HG02588 (cell line): Measurements from ENCODE around the gene MED8.
A peak's percentile ranks its signal among the peaks of the same experiment; 100 is the strongest.

Experiments
- ATAC-seq: cut with Tn5 transposase; IDR thresholded peaks from one replicate; pipeline ENCODE4 v1.9.1; 2021; ENCODE audit warnings: mild to moderate bottlenecking, moderate library complexity; ENCODE audit not compliant: unreplicated experiment

MED8 gene

DNA sequence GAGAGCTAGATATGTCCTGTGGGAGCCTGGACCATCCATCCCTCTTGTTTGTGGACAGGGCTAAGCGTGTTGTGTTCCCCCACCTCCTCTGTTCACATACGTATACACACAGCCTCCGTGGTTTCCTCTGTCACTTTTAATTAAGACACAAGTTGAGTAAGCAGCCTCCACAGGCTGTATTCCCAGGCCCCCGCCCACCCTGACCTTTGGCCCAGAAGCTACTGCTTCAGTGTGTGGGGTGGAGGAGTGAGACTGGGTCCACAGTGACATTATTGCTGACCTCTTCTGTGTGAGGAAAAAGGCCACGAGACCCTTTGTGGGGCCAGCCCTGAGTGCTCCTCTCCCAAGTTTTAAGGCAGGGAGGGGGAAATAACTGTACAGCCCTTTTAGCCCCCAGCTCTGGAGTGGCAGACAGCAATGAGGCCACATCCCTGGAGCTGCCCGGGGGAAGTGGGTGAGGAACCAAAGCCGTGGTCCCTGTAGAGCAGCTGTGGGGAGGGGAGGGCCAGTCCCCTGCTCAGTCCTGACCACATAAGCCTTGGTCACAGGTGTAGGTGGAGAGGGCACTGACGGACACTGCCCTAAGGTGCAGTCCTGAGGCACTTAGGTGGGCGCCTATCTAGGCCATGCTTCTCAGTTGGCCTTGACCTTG, 26.2 kb downstream of the MED8 start:
- ATAC-seq = no peak

DNA sequence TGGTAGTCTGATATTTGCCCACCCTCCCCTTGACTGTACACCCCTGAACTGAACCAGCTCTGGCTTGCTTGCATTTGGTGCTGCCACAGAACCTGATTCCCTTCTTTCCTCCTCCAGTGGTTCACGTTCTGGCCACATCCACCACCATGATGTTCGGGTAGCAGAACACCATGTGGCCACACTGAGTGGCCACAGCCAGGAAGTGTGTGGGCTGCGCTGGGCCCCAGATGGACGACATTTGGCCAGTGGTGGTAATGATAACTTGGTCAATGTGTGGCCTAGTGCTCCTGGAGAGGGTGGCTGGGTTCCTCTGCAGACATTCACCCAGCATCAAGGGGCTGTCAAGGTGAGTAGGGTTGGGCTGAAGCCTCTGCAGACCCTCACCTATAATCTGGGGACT, 29.0 kb downstream of the MED8 start:
- no peak for ATAC-seq

DNA sequence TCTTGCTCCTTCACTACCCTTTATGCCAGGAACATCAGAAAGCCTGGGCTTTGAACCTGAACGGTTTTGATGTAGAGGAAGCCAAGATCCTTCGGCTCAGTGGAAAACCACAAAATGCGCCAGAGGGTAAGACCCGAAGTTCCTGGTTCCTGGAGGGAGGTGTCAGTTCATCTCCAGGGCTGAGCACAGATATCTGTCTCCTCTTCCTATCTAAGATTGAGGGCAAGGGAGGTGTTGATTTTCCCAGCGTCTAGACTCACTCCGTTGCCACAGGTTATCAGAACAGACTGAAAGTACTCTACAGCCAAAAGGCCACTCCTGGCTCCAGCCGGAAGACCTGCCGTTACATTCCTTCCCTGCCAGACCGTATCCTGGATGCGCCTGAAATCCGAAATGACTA, 29.9 kb downstream of the MED8 start:
- no peak for ATAC-seq

DNA sequence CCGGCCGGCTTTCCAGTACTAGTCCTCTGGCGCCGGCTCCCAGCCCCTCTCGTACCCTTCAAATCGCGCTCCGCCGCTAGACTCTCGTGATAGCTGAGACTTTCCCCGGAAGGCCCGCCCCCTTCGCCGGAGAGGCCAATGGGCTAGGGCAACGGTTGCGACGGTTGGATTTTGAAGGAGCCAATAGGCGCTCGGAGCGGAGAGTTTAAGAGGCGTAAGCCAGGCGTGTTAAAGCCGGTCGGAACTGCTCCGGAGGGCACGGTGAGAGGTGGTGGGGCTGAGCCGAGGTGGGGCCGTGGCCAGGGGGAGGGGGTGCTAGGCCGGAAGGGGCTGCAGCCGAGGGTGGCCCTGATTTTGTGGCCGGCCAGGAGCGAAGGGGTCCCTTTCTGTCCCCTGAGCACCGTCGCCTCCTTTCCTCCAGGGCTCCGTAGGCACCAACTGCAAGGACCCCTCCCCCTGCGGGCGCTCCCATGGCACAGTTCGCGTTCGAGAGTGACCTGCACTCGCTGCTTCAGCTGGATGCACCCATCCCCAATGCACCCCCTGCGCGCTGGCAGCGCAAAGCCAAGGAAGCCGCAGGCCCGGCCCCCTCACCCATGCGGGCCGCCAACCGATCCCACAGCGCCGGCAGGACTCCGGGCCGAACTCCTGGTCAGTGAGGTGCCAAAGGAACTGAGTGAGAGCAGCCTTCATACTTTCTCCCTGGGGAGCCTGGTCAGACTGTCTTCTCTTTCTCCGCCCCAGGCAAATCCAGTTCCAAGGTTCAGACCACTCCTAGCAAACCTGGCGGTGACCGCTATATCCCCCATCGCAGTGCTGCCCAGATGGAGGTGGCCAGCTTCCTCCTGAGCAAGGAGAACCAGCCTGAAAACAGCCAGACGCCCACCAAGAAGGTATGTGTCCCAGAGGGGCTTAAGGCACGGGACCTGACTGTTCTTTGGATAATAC, 30.6 kb downstream of the MED8 start, which contains the start of gene CDC20:
TSS of gene CDC20 (plus strand) at position 236 of the 948 bp plus-strand sequence. CDS start at position 471, 235 bp downstream.
- peak; percentile 91 for ATAC-seq

DNA sequence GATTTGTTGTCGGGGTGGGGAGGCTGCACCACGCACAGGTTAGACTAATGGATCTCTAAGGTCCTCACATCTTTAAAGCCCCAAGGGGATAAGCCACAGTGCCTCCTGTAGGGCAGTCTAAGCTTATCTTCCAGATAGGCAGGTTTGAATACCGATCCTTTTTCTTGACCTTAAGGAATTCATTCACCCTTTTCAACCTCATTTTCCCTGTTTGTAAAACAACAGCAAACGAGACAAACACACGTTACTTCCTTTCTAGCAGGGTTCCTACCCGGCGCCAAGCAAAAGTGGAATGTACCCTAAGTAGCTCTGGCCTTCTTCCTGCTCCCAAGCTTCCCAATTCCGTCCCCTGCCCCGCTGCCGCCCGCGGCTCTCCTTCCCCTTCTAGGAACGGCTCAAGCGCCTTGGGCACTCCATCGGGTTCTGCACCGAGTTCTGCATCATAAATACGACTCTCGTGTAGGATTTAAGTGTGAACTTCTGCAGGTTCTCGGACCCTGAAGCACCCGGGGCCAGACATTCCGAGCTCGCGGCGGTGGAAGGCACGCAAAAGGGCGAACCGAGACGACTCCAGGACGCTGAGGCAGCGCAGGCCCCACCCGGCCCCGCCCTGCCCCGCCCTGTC, 31.4 kb downstream of the MED8 start:
- peak; percentile 16 for ATAC-seq

DNA sequence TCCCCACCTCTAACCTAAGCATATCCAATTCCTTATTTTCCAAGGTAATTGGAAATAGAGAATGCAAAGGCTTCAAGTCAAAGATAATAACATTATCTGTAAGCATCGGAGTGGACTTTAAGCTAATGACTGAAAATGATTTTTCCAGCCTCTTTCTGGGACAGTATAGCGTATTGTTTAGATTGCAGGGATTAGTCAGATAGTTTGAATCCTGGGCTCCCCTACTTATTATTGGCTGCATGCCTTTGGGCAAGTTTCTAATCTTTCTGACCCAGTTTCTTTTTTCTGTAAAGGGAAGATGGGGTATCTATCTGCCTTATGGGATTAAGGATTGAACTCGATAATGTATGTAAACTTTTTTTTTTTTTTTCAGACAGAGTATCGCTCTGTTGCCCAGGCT, 32.3 kb downstream of the MED8 start:
- no peak for ATAC-seq

DNA sequence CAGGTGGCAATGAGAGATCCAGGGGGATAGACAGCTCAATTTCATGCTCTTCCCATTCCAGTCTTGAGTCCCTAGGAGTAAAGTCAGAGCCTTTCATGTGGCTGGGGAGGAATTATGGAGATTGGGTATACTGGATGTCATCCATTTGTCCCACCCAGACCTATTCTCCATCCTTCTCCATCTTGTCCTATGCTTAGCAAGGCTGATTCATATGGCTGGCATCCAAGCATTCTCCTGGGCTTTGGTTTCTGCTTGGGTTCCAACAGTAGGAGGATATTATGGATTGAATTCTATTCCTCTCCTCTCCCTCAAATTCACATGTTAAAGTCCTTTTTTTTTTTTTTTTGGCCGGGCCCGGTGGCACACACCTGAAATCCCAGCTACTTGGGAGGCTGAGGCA, 34.7 kb downstream of the MED8 start:
- ATAC-seq = no peak

DNA sequence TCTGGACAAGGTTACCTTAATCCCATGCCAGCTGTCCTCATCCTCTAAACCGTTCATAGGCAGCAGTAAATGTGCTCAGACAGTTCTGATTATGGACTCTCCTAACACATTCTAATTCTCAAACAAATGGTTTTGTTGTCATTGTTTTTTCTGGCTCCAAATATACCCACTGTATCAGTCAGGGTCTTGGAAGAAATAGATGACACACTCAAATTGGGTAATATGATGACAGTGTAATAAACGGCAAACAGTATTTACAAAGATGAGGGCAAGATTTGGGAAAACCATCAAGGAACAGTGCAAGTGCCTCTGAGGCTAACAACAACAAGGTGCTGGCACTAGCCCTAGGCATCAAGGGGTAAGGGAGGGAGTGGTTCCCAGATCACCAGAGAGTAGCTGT, 35.1 kb downstream of the MED8 start:
- no peak for ATAC-seq

DNA sequence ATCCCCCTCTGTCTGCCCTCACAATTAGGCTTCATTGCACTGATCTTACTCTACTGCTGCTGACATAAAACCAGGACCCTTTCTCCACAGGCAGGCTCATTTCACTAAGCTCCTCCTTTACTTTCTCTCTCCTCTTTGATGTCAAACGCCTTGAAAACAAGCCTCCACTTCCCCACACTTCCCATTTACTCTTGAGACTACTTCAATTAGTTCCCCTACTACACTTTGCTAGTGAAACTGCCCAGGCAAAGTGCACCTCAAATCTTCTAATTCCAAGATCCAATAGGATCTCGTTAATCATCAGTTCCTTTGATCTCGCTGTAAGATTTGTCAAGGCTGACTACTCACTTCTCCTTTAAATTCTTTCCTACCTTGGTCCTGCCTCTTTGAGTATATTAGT, 36.7 kb downstream of the MED8 start:
- ATAC-seq = no peak

DNA sequence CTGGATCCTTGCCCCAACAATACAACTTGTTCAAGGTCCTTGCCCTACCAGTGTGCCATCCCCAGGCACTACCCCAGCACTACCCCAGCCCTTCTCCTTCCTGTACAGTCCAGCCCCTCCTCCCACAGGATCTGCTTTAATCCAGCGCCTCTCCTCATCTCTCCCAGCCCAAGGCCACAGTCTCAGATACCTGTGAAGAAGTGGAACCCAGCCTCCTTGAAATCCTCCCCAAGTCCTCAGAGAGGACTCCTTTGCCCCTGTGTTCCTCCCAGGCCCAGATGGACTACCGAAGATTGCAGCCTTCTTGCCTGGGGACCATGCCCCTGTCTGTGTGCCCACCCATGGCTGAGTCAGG, 37.3 kb downstream of the MED8 start:
- no peak for ATAC-seq

DNA sequence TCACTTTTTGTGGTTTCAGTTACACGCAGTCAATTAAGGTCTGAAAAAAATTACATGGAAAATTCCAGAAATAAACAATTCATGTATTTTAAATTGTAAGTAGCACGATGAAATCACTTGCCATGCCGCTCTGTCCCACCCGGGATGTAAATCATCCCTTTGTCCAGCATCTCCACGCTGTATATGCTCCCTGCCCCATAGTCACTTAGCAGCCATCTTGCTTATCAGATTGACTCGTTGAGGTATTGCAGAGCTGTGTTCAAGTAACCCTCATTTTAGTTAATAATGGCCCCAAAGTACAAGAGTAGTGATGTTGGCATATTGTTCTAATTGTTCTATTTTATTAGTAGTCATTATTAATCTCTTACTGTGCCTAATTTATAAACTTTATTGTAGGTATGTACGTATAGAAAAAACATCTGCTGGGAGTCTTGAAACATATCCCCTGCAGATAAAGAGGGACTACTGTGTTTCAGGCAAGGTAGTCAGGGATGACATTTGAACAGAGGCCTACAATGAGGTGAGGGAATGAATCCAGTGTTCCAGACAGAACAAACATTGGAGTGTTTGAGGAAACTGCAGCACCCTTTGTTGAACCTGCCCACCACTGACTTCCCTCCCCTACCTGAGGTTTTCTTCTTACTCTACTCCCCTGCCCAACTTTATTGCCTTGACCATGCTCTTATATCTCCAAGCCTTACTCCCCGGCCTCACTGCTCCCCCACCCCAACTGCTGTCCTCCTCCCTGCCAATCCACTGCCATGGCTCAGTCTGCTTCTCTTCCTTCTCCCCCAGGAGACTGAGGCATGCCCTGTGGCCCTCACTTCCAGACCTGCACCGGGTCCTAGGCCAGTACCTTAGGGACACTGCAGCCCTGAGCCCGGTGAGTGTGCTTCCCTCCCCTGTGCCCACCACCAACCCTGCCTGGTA, 37.9 kb downstream of the MED8 start:
- no peak for ATAC-seq

DNA sequence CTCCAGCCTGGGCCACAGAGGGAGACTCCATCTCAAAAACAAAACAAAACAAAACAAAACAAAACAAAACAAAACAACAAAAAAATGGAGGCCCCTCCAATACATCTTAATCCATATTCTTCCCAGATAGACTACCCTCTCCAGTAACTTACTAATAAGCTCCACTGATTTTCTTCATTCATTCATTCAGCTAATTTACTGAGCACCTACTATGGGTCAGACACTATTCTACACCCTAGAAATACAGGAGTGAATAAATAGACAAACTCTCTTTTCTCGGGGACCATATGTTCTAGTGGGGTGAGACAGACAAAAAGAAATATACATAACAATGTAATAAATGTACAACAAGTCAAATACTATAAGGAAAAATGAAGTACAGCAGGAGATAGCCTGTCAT, 38.6 kb downstream of the MED8 start:
- ATAC-seq = no peak

DNA sequence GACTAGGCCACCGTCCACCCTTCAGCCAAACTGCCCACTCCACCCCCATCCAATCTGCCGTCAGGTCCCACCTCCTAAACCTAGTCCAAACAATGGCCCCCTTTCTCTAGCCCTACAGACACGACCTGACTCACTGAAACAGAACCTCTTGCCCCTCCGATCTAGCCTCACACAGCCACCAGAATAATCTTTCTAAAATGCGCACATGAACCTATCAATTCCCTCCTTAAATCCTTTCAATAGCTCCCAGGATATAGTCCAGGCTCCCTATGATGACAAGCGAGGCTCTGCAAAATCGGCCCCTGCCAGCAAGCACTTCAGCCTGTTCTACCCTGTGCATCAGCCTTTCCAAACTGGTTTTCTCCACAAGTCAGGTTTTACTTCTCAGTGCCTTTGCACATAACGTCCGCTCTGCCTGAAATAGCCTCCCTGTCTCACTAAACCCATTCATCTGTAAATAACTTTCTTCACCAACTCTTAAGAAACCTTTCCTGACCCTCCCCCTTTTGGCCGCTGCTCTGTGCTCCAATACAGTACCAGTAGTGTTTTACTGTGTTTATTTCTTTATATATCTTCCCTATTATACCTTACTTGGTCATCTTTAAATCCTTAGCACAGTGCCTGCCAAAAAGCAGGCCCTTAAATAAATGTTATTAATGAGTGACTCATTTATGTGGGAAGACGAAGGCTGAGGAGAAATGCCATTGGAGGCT, 39.9 kb downstream of the MED8 start:
- no peak for ATAC-seq

DNA sequence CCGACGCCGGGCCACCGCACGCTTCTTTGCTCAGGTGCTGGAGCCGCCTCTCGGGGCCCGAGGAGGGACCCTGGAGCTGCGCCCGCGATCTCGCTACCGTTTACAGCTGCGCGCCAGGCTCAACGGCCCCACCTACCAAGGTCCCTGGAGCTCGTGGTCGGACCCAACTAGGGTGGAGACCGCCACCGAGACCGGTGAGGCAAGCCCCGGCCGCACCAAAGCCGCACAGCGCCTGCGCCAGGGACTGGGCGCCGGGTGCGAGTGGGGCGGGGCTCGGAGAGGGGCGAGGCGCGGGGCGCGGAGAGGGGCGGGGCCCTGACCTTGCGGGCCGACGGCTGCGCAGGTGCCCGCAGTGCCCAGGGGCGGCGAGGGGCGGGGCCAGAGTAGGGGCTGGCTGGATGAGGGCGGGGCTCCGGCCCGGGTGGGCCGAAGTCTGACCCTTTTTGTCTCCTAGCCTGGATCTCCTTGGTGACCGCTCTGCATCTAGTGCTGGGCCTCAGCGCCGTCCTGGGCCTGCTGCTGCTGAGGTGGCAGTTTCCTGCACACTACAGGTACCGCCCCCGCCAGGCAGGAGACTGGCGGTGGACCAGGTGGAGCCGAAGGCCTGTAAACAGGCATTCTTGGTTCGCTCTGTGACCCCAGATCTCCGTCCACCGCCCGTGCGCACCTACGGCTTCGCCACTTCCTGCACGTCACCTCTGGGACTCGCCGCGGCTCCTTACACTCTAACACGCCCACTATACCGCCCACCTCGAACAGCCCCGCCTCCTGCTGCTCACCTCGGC, 40.6 kb downstream of the MED8 start:
- no peak for ATAC-seq

DNA sequence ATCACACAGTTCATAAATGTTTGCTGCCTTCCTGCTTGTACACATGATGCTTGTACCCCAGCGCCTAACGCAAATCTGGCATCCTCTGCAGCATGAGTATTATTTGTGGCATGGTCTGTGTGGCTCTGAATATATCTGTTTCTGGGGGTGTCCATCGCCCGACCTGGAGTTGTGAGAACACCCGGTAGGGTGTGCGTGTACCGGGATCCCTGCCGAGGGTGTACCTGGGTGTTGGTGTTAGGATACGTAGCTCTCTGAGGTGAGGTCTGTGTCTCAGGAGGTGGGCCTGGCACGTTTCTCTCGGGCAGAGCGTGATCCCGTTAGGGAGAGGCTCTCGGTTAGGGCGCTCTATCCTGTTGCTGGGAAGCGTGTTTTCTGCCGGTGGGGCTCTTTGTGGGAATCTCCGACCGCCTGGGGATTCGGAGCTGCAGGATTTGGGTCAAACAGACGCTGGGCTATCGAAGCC, 41.2 kb downstream of the MED8 start:
- no peak for ATAC-seq

DNA sequence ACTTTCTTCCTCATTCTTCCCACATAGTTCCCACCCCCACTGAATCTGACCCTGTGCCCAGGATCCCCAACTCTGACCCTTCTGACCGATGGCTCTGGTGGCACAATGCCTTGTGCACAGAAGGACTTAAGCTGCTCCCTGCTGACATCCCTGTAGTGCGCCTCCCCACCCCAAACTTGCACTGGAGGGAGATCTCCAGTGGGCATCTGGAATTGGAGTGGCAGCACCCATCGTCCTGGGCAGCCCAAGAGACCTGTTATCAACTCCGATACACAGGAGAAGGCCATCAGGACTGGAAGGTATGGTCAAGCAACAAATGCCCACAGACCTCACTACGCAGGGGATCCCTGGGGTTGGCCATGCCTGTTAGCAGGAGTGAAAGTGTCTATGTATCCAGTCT, 43.0 kb downstream of the MED8 start:
- no peak for ATAC-seq

DNA sequence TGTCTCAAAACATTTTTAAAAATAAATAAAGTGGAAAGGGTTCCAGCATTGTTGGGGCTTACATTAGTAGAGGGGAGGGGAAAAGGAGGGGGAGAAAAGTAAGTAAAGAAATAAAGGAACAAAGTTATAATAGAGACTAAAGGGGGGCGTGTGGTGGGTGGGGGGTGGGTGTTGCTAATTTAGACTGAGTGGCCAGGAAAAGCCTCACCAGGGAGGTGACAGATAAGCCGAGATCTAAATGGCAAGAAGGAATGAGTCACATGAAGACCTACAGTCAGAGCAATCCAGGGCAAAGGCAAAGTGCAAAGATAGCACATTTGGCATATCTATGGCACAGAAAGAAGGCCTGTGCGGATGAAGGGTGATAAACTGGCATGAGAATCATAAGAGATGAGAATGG, 44.5 kb downstream of the MED8 start:
- no peak for ATAC-seq

DNA sequence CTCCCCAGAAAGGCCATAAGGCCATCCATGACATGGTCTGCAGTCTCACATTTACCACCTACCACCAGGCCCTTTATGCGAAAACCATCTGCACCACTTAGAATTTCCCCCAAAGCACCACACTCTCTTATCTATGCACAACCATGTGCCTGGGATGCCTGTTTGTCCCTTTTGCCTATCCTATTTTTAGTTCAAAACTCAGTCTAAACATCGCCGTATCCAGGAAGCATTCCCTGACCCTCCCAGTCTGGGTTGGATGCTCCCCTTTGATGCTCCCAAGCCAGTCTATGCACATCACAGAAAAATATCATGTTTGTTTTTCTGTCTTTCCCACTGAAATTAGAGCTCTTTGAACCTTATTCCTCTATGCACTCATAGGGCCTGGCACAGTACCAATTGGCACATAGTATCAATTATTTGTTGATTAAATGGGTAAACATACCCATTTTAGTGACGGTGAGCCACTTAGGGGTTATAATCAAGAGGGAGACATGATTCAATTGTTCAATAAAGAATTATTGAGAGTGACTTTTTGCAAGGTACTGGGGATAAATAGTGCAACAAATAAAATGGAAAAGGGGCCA, 45.2 kb downstream of the MED8 start:
- no peak for ATAC-seq

DNA sequence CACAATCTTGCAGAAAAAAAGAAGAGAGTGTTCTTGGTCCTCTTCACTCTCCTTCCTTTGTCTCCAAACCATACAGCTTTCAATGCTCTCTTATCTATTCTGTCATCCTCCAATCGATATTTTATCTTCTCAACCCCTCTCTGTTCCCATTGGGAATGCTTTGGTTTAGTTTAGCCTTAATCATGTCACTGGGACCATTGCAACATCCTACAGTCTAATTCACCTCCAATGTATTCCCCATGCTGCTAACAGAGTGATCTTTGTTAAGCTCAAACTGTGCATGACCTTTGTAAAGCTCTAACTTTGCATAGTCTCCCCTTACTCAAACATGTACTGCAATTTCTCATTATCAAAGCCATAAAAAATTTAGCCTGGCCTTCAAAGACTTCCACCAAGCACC, 49.0 kb downstream of the MED8 start:
- no peak for ATAC-seq
